B cell (primary cell): ENCODE results near the gene CTRB1. TPM values are rescaled to one million over a fixed set of nuclear protein-coding genes. Genes with fewer than 3 reads are reported as not detected.

Source experiments
- ATAC-seq: fragments of 200-7000 bp; cut with Tn5 transposase; one replicate; pipeline ENCODE4 v1.10.0; 2021; ENCODE audit warnings: low read depth, mild to moderate bottlenecking, moderate number of reproducible peaks, moderate library complexity
- CTCF ChIA-PET: fragments of 350-600 bp; sonication (Branson Sonifier 250); formaldehyde crosslinking; loops from one replicate; lab custom pipeline; 2021; ENCODE audit warnings: antibody characterized with exemption, inconsistent platforms; lab: Charles Lee
- POLR2A ChIA-PET: fragments of 350-600 bp; sonication (Branson Sonifier 250); formaldehyde crosslinking; loops from one replicate; lab custom pipeline; 2021; ENCODE audit warnings: antibody characterized with exemption; lab: Charles Lee
- DNase-seq: peaks from one replicate; pipeline ENCODE4 v3.0.0; 2013
- H2AFZ ChIP-seq: 2 replicates; pipeline ENCODE4 v1.6.1; 2012; ENCODE audit warnings: mild to moderate bottlenecking, low read depth, low read length; ENCODE audit not compliant: insufficient read depth, poor library complexity, severe bottlenecking
- H3K27ac ChIP-seq, 2 donors: 1 replicate in 1 of 2; 2 replicates in 1 of 2; pipeline ENCODE4 v1.5.1; 2012 to 2013; ENCODE audit warnings: low read length in 2 of 2, mild to moderate bottlenecking in 2 of 2, moderate library complexity in 1 of 2
- H3K27me3 ChIP-seq, 4 experiments: fragments of 200-600 bp in 1 of 4; sonication (generic) in 1 of 4; replicated peaks in 1 of 4; 1 replicate in 2 of 4; 2 replicates in 2 of 4; pipeline versions ENCODE4 v1.6.1 to v1.7.0; 2013 to 2016; ENCODE audit warnings: low read length in 3 of 4, mild to moderate bottlenecking in 2 of 4, mixed read lengths in 1 of 4, moderate library complexity in 1 of 4; ENCODE audit not compliant: insufficient read depth in 4 of 4, control insufficient read depth in 3 of 4; ENCODE audit errors: control extremely low read depth in 1 of 4
- H3K36me3 ChIP-seq, 2 experiments: replicated peaks in 1 of 2; 1 replicate in 1 of 2; 2 replicates in 1 of 2; pipeline versions ENCODE4 v1.6.1 to v1.7.1; 2013; ENCODE audit warnings: low read length in 1 of 2; ENCODE audit not compliant: insufficient read depth in 2 of 2, control insufficient read depth in 1 of 2; ENCODE audit errors: control extremely low read depth in 1 of 2, extremely low read depth in 1 of 2
- H3K4me1 ChIP-seq, 2 donors: fragments of 200-600 bp in 1 of 2; sonication (generic) in 1 of 2; 1 replicate in 1 of 2; 2 replicates in 1 of 2; pipeline versions ENCODE4 v1.5.1 to v1.6.1; 2013 to 2017; ENCODE audit warnings: low read length in 2 of 2; ENCODE audit not compliant: control insufficient read depth in 2 of 2, insufficient read depth in 2 of 2
- H3K4me2 ChIP-seq: replicated peaks from 2 replicates; pipeline ENCODE3; 2012; ENCODE audit warnings: mild to moderate bottlenecking, low read depth, low read length; ENCODE audit not compliant: poor library complexity, severe bottlenecking
- H3K4me3 ChIP-seq, 5 experiments: fragments of 200-600 bp in 1 of 5; sonication (generic) in 1 of 5; 1 replicate in 3 of 5; 2 replicates in 2 of 5; pipeline versions ENCODE4 v1.5.1 to v1.7.0; 2011 to 2016; ENCODE audit warnings: low read length in 4 of 5, mild to moderate bottlenecking in 4 of 5, low read depth in 2 of 5, control low read depth in 1 of 5, moderate library complexity in 1 of 5; ENCODE audit not compliant: insufficient read depth in 1 of 5; ENCODE audit errors: control extremely low read depth in 1 of 5, extremely low read depth in 1 of 5
- H3K79me2 ChIP-seq: fragments of 200-600 bp; sonication (generic); one replicate; pipeline ENCODE4 v1.6.0; 2016; ENCODE audit warnings: low read length; ENCODE audit not compliant: control insufficient read depth, insufficient read depth
- H3K9ac ChIP-seq: fragments of 200-600 bp; sonication (generic); 2 replicates; pipeline ENCODE4 v1.6.1; 2017; ENCODE audit warnings: mild to moderate bottlenecking, low read length, moderate library complexity
- H3K9me3 ChIP-seq, 3 donors: one replicate each; pipeline versions ENCODE4 v1.6.1 to v1.7.1; 2013; ENCODE audit warnings: low read length in 2 of 3; ENCODE audit not compliant: control insufficient read depth in 2 of 3, insufficient read depth in 1 of 3; ENCODE audit errors: control extremely low read depth in 1 of 3
- H4K20me1 ChIP-seq: 2 replicates; pipeline ENCODE4 v1.6.0; 2012; ENCODE audit warnings: mild to moderate bottlenecking, low read length; ENCODE audit not compliant: insufficient read depth, control insufficient read depth, poor library complexity, severe bottlenecking
- H3K27ac Mint-ChIP-seq: one replicate; pipeline ENCODE4 v1.8.0; 2021; ENCODE audit warnings: mixed read lengths
- H3K27me3 Mint-ChIP-seq: one replicate; pipeline ENCODE4 v1.8.0; 2021; ENCODE audit warnings: mixed read lengths
- H3K4me1 Mint-ChIP-seq: one replicate; pipeline ENCODE4 v1.8.0; 2021; ENCODE audit warnings: mixed read lengths
- H3K4me3 Mint-ChIP-seq: one replicate; pipeline ENCODE4 v1.8.0; 2021; ENCODE audit warnings: mixed read lengths
- H3K9me3 Mint-ChIP-seq: one replicate; pipeline ENCODE4 v1.8.0; 2022; ENCODE audit warnings: mixed read lengths; ENCODE audit not compliant: insufficient read depth
- EZH2 ChIP-seq: IDR thresholded peaks from 2 replicates; pipeline ENCODE4 v1.6.1; 2012; ENCODE audit warnings: borderline replicate concordance, low read depth, mild to moderate bottlenecking, moderate library complexity, low read length; ENCODE audit not compliant: insufficient read depth, poor library complexity, severe bottlenecking
- WGBS: methylation state at CpG from one replicate; pipeline ENCODE4 v1.1.5; 2013; ENCODE audit warnings: missing lambda C conversion rate; ENCODE audit not compliant: insufficient coverage; 5-methylcytosine and 5-hydroxymethylcytosine counted together
- intact Hi-C: fragments of 100-400 bp; cut with micrococcal nuclease; formaldehyde crosslinking; loops from one replicate; pipeline ENCODE4 v1.10.0; 2022
- polyA plus RNA-seq: library from polyadenylated mRNA; depleted of rRNA; stranded (reverse); fragments of >200 nt; gene quantifications from 2 replicates; pipeline ENCODE4 v1.2.3, GENCODE V29; 2012
- total RNA-seq, 2 donors: library from RNA; stranded (reverse); fragments of 120-200 nt in 1 of 2; gene quantifications; 1 replicate in 1 of 2; 2 replicates in 1 of 2; pipeline versions ENCODE4 v1.2.3 to v1.2.4, GENCODE V29; 2013 to 2022
- TF ChIP-seq, protein P1 (sequence below): fragments of 200-600 bp; IDR thresholded peaks from one replicate; pipeline ENCODE4 v1.8.0; 2022; ENCODE audit warnings: antibody characterized with exemption, mild to moderate bottlenecking

Gene CTRB1
- total and polyA plus RNA-seq, 2 donors (not counting 1 experiment from before 2014, with no cell fraction given) = not detected

GRCh38 chr16:75256696-75257343, 38.0 kb downstream of the CTRB1 start:
- ChIA-PET CTCF (interaction anchor here (1.1 kb wide), 1 partner anchor 124 kb away, joined by 3 read pairs; no protein-coding TSS in a partner anchor), POLR2A (no interaction called here)
- H3K4me2 ChIP-seq = no peak overlapping the region
- ATAC-seq (no peak), DNase-seq (no peak)
- intact Hi-C loops = no loop called here
- no peak overlapping the region for H3K9ac ChIP-seq
- H3K9me3 ChIP-seq = peaks cover 0 to 11% (median 0%) of the 10 kb centered on the region in 3 donors
- H3K36me3 ChIP-seq = no peaks in the 10 kb centered on the region
- H3K79me2 ChIP-seq = no peaks in the 10 kb centered on the region
- no peak overlapping the region for H2AFZ ChIP-seq
- TF ChIP-seq EZH2 = no peak
- TF ChIP-seq, protein P1, sequence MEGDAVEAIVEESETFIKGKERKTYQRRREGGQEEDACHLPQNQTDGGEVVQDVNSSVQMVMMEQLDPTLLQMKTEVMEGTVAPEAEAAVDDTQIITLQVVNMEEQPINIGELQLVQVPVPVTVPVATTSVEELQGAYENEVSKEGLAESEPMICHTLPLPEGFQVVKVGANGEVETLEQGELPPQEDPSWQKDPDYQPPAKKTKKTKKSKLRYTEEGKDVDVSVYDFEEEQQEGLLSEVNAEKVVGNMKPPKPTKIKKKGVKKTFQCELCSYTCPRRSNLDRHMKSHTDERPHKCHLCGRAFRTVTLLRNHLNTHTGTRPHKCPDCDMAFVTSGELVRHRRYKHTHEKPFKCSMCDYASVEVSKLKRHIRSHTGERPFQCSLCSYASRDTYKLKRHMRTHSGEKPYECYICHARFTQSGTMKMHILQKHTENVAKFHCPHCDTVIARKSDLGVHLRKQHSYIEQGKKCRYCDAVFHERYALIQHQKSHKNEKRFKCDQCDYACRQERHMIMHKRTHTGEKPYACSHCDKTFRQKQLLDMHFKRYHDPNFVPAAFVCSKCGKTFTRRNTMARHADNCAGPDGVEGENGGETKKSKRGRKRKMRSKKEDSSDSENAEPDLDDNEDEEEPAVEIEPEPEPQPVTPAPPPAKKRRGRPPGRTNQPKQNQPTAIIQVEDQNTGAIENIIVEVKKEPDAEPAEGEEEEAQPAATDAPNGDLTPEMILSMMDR = no peak
- 52% methylated on average over 10 of the region's 14 CpGs for WGBS
- H4K20me1 ChIP-seq = no peaks in the 10 kb centered on the region
- H3K4me3 Mint-ChIP-seq = no peak overlapping the region
- peaks cover 2 to 5% of the 10 kb centered on the region in 2 donors for H3K4me1 ChIP-seq
- H3K27me3 Mint-ChIP-seq = peaks cover 47% of the 10 kb centered on the region
- H3K4me1 Mint-ChIP-seq = peaks cover 5% of the 10 kb centered on the region
- no peak overlapping the region for H3K27ac ChIP-seq
- H3K9me3 Mint-ChIP-seq = no peaks in the 10 kb centered on the region
- H3K27me3 ChIP-seq = peaks cover 0 to 63% (median 33%) of the 10 kb centered on the region in 4 experiments
- H3K27ac Mint-ChIP-seq = no peak overlapping the region
- H3K4me3 ChIP-seq = no peak overlapping the region
